Left forelimb (tissue), 1 donor: Measurements from ENCODE around the gene NOL8.

Source experiments
- DNase-seq: peaks from one replicate; pipeline ENCODE4 v3.0.0-alpha.2; 2018; ENCODE audit warnings: low spot score

Gene NOL8

DNA sequence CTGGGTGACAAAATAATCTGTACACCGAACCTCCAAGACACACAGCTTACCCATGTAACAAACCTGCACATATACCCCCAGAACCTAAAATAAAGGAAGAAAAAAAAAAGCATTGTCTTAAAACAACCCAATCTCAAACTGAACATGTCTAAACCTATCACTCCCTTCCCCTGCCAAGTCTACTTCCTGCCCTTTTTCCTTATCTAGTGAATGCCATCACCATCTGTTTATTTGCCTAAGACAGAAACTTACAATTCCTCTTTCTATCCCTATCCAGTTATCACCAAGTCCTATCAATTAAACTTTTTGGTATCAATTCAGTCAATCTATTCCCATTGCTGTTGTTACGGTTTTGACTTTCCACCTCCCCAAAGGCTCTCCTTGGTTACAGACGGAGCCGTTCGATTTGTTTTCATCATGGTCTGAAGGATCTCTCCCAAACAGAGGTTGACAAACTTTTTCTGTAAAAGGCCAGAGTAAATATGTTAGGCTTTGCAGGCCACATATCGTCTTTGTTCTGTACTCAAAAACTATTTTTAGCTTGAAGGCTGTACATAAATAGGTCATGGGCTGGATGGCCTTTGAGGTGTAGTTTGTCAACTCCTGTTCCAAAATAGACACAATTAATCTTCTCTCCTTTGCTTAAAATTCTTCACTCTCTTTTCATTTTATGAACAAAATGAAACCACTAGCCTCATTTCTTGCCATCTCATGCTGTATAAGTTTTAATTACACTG, 12.1 kb downstream of the NOL8 start:
- no peak for DNase-seq

DNA sequence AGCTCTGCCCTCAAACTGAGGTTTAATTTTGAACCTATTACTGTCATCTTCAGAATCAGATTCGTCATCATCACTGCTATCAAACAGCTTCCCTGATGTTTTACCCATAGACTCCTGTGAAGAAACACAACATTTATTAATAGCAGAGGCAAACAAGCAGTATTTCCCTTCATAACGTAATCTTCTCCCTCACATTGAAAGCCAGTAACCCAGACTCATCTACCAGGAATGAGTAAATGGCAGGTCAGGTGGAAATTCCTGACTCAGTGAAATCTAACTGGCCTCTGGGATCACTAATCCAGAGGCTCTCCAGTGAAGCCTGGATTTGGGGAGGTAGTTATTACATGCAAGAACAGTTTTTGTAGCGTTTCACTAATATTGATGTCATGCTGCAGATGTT, 14.6 kb downstream of the NOL8 start:
- DNase-seq: no peak

DNA sequence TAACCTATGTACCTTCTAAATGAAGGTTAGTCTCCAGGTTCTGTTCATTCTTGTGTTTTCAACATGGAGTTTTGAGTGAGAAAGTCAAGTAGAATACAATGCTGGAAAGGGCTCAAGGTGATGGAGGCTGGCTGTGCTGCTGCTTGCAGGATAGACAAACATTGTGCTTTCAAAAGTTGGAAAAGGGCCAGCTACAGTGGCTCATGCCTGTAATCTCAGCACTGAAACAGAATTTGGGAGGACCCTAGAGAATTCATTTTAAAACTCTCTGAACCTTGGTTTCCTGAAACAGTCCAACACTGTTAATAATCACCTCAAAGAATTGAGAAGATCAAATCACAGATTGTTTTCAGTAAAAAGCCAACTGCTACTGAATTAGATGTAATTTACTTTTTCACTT, 16.3 kb downstream of the NOL8 start:
- no peak for DNase-seq

DNA sequence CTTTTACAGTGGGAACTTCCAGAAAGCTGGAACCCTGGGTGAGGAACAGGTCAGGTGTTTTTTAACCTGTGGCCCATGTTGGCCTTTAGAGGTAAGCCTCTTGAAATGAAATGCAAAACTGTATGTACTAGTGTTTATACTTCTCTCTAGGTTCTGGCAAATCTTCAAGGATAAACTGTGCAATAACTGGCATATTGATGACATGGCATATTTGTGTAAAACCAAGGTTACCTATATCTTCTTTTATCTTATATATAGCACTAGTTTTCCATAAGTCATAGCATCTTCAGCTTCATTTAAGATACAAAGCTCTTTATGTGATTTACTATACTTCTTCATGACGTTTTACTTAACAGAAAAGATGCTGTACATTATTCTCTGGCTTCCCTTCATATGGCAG, 24.2 kb downstream of the NOL8 start:
- DNase-seq: no peak

DNA sequence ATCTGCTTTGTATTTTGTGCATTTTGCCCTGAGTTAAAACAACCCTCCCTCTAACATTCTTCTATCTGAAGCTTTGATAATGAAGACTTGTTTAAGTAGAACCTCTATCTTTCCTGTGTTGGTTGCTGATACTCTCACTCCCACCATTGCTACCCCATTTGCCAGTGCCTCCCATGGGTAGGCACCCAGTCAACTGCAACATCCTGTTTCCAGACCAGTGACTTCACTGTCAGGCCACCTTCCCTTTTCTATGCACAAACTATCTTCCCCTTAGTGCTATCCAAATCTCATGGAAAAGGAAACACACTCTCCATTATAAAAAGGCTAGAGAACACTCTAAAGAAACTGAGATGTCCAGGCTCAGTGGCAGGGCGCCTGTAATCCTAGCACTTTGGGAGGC, 26.0 kb downstream of the NOL8 start:
- DNase-seq: no peak

DNA sequence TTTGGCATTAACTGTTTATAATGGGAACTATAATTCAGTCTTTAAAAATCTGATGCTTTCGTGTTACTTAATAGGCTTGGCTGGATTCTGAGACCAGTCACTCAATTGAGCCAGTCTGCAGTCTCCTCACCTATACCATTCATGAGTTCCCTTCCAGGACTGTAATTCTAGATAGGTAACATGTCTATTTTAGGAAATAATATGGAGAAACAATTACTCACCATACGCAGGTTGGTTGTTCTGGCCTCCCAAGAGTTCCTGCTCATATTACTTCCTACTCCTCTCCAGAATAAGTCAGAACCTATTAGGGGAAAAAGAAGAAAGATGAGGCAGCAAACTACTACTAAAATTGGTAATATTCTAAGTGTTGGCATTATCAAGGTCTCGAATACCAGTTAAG, 27.1 kb downstream of the NOL8 start:
- no peak for DNase-seq

DNA sequence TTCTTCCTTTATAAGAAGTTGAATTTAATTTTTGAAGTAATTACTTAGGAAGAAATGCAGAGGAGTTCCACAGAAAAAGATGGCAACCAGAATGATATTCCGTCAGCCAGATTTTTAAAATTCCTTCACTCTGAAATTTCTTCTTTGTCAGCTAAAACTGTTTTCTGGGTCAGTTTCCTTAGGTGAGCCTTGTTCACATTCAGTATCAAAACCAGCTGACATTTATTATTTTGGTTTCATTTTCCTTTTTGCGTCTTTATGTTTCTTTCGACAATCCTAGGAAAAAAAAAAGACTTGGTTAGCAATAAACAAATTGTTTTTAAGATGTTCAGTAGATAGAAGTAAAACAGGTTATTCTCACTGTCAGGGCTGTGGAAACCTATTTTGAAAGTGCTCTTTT, 27.5 kb downstream of the NOL8 start:
- no peak for DNase-seq

DNA sequence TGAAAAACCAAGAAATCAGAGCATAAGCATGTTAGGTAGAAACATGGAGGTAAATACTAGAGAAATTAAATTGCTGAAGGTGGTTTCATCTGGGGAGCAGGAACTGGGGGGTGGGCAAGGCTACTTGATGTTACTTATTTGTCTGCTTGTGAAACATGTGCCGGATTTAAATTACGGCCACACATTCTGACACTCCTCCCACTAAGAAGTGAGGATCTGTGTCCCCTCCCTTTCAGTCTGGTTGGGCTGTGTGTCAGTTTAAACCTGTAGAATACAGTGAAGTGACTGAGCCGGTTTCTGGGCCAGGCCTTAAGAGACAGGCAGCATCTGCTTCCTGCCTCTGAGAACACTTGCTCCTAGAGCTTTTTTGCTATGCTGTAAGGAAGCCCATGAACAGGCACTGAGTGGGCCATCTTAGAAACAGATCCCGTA, 29.3 kb downstream of the NOL8 start:
- no peak for DNase-seq

DNA sequence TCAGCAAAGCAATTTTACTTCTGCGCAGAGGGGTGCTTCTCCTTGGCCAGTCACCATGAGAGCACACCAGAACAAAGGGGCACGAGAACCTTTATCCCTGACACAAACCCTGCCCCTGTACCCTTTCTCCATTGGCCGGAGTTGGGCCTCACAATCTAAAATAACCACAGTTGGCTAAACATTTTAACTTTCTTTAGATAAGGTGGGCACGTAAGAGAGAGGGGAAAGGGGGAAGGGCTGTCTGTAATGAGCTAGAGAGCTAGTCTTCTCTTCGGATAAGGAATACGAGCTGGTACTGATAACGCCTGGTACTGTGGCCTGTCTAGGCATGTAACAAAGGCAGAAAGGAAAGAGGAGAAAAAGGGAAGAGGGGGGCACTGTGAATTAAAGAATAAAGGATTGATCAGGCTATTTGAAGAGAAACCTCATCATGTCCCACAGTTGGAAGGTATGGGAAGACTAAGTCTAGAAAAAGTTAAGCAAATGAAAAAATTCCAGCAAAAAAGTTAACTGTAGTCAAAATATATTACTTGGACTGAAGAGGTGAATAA, 29.8 kb downstream of the NOL8 start:
- DNase-seq: no peak

DNA sequence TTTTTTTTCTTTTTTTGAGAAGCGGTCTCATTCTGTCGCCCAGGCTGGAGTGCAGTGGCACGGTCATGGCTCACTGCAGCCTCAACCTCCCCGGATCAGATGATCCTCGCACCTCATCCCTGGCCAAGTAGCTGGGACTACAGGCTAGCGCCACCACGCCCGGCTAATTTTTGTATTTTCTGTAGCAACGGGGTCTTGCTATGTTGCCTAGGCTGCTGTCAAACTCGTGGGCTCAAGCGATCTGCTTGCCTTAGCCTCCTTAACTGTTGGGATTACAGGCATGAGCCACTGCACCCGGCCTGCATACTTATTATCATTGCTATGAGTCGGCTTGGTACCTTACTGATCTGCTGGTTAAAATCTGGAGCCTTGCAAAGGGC, 30.9 kb downstream of the NOL8 start:
- DNase-seq: no peak

DNA sequence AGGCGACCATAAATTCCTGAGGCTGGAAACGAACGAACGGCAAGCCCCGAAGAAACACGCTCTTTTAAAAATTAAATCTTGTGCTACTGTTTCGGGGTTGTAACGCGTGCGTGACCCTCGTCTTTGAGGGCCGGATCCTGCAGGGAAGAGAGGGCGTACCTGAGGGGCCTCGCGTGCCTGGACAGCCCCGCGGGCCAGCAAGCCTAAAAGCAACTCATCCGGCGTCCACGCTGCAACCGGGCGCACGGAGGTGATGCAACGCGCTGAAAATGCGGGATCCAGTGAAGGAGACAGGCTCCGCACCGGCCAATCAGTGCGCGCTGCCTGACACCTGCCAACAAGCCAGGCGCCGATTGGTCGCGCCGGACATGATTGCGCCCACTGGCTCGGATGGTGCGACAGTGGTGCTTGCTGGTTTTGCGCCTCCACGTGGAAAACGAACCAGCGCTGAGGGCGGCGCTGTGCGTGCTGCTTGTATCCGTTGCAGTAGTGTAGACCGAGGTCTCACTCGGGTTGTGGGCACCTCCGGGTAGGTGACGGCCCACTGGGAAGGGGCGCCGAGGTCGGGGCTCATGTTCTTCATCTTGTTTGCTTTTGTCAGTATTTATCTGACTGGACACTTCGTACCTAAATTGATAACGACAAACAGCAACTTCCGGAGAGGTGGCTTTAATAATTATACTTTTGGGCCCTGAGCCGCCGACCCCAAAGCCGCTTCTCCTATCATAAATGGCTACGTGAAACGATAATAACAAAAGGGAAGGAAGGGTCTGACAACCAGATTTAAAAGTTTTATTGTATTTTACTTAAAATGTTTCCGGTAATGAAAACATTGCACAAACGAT, 31.5 kb downstream of the NOL8 start, which contains the start of gene IARS1:
IARS1 (minus strand) TSS at position 246 of the 845 bp plus-strand sequence. CDS start 4,278 bp downstream, outside the sequence.
- peak; percentile 100 for DNase-seq

DNA sequence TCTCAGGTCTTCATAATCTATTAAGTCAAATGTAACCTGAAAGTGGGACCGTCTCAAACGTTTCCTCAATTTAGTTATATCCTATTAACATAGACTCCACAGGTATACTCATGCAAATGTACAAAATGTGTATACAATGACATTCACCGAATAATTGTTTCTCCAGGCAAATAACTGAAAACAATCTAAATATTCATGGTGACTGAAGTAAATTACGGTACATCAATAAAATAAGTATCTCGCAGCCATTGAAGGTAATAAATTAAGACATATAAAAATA, 32.1 kb downstream of the NOL8 start:
- no peak for DNase-seq

DNA sequence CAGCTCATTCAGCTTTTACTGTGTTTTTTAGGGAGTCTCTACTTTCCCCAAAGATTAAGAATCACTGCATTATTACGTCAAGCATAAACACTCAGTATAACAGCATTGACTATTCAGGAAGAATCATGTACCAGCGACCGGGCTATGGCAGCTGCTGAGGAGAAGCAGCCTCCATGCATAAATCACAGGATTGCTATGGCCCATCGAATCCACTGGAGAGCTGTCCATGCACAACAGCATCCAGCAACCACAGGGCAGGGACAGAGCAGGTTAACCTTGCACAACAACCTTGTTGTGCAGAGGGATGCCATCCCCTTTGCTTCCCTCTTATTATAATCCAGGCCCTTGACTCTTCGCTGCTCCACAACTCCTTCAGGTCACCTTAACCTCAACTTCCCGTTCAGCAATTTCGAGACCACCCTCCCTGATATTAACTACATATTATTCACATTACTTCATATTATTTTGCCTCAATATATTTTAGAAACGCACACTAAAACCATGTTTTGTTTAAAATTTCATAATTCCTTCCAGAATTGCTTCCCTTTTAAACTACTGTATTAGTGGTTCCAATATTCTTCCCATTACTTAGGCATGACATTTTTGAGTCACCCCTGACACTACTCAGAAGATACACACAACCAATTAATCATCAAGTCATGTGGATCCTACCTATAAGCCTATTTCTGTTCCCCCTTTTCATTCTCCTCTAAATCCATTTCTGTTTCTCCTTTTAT, 32.6 kb downstream of the NOL8 start:
- no peak for DNase-seq

DNA sequence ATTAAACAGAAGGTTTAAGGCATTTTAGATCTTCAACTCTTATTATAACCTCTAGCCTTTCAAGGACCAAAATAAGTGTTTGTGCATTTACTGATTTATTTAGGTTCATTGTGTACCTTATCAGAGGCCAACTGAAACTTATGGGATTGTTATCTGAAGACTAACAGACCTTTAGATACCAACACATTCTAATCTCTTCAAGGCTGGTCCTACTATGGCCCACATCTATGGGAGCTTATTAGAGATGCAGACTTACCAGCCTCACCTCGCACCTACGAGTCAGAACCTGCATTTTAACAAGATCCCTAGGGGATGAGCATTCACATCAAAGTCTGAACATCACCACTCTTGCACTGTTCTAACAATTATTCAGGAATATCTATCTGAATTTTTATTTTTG, 33.6 kb downstream of the NOL8 start:
- no peak for DNase-seq

DNA sequence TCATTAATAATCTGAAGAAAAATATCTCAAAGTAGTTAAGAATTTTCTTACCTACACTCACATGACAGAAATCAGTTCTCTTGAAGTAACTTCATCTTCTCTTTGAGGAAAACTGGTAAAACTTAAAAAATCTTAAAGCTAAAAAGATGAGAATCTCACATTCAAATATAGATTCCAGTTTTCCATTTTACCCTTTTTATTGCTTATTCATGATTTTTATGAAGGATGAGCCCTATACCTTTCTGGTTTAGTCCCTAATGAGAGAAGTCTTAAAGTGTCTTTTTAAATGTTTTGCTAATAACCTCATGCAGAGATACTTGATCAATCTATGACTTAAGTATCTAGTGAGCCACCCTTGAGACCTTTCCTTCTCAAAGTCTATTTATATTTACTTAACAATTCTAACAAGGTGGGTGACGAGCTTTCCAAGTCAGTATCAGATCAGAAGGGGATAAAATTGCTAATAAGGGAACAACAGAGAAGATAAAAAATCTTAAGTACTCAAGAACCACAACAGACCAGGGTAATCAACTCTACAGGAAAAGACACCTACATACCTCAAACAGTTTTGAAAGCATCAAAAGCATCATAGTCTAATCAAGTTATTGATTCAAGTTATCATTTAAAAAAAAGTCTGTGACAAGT, 34.2 kb downstream of the NOL8 start:
- DNase-seq: no peak

DNA sequence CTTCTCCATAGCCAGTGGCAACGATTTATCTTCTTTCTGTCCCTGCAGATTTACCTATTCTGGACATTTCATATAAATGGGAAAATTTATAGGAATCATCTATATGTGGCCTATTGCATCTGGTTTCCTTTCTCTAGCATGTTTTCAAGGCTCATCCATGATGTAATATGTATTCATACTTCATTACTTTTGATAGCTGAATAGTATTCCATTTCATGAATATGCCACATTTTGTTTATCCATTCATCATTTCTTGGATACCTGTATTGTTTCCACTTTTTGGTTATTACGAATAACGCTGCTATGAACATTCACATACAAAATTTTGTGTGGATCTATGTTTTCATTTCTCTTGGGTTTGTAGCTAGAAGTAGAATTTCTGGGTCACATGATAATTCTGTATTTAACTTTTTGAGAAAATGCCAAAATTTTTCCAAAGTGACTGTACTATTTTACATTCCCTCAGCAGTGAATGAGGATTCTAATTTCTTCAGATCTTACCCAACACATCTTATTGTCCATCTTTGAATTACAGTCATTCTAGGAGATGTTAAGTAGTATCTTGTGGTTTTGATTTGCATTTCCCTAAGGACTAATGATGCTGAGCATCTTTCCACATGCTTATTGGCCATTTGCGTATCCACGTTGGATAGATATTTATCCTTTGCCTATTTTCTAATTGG, 35.3 kb downstream of the NOL8 start:
- no peak for DNase-seq

DNA sequence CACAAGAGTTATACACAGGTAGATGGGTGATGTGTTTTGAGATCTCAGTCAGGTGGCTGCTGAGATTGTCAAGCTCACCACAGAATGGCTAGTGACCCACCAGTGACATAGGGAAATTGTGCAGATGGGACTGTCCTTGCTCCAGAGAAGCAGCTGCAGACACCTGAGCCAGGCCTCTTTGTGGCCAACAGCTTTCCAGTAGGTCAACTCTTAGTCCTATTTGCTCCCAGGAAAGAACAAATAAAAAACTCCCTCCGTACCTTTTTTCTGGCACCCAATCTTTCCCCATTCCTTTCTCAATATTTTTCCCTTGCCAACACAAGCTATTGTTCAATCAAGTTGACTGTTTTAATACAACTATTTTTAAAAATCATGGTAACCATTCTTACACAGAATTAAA, 45.8 kb downstream of the NOL8 start:
- no peak for DNase-seq

DNA sequence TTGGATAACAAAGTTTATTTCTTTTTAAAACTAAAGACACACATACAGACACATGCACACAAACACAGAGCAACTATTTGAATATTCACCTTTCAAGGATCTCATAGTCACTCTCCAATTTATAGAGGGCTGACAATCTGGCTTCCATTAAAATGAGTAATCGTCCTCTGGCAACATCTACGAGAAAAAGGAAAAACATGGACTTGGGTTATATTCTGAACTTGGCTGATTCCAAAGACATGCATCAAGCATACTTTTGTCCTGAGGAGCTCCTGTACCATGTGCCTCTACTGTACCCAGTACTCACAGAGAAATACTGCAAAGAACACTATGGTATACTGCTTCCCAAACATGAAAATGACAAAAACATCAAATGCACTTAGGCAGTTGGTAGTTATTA, 47.0 kb downstream of the NOL8 start:
- no peak for DNase-seq

DNA sequence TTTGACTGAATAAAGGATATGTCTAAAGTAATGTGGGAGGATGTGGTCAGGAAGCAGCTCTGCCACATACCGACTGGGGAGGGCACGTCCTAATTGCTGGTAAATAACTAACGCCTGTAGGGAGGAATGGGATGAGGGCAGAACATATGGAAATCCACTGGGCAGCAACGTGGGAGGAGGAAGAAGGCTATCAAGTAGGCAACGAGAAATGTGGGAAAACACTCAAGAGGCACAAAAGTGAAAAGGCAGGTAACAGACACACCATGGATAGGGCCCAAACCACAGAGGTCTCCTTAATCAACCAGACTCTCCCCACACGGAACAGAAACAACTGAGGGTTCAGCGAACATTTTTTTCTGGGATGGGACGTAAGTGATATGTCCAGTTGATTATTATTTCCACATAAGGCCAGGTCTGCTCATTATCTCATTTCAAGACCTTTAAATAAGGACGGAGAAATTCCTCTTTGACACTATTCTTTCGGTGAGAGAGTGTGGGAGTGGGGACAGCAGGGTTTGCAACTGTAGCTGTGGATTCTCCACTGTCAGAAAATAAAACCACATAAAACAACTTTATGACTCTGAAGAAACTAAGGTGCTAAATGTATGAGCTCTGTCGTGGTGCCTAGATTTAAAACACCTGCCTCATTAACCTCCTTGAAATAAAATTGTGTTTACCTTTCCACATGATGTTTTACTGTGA, 48.7 kb downstream of the NOL8 start:
- no peak for DNase-seq

DNA sequence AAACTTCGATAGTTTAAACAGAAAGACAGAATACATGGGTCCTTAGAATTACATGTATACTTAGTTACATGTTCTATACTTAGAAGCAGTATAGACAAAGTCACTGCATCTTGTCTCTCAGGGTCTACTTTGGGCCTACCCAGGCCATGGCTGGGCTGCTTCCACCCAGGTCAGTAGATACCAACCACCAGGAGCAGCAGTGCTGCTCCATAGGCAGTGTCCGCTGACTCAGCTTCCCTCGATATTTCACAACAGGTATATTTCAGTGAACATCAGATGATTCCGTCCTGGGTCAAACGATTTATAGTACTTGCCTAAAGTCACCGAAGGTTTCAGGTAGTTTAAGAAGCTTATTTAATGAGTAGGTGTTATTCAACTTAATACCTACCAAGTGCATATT, 49.6 kb downstream of the NOL8 start:
- no peak for DNase-seq

DNA sequence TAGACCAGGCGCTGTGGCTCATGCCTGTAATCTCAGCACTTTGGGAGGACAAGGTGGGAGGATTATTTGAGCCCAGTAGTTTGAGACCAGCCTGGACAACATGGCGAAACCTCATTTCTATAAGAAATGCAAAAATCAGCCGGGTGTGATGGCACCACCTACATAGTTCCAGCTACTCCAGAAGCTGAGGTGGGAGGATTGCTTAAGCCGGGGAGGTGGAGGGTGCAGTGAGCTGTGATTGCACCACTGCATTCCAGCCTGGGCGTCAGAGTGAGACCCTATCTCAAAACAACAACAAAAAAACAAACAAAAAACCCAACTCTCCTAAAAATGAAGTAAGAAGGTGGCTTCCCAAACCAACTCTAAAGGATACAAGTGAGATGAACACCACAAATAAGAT, 54.6 kb downstream of the NOL8 start:
- DNase-seq: no peak
